Pericardium fibroblast (primary cell): Measurements from ENCODE around the gene XAGE3. TPM values are rescaled to one million over a fixed set of nuclear protein-coding genes. Genes with fewer than 3 reads are reported as not detected.

Experiments used
- total RNA-seq: library from RNA; depleted of rRNA; stranded (reverse); fragments of >200 nt; gene quantifications from 2 replicates; pipeline ENCODE4 v1.2.3, GENCODE V29; 2015

XAGE3 gene, protein sequence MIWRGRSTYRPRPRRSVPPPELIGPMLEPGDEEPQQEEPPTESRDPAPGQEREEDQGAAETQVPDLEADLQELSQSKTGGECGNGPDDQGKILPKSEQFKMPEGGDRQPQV
- not detected in 2 replicates for total RNA-seq

DNA sequence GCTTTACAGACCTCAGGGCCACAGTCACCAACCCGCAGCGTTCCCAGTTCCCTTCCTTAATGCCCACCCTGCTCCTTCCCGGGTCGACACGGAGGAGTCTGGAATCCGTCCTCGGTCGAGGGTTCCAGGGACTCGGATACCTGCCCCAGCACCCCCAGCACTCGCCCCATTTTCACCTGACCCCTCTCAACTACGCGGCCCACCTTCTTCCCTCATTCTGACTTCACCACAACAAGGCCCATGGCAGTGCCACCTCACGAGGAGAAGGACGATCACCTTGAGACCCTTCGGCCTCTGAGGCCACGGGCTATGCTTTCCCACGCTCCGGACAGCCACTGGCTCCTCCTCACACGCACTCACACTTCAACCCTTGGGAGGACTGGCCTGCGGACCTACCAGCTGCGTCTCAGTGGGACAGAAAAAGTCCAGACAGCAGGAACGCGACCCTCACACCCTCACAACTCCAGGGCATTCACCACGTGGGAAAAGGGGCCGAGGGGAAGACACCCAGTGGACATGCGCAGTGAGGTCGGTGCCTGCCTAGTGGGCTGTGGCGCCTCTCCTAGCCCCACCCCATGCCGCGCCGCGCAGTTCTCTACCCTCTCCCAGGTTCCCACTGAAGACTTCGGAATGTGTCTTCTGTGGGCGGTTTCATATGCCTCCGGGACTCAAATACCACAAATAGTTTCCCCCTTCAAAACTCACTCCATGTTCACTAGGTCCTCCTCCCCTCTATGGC lies at the start of gene XAGE3:
XAGE3 (minus strand) TSS at position 474 of the 739 bp plus-strand sequence. CDS start 950 bp downstream, outside the sequence.

DNA sequence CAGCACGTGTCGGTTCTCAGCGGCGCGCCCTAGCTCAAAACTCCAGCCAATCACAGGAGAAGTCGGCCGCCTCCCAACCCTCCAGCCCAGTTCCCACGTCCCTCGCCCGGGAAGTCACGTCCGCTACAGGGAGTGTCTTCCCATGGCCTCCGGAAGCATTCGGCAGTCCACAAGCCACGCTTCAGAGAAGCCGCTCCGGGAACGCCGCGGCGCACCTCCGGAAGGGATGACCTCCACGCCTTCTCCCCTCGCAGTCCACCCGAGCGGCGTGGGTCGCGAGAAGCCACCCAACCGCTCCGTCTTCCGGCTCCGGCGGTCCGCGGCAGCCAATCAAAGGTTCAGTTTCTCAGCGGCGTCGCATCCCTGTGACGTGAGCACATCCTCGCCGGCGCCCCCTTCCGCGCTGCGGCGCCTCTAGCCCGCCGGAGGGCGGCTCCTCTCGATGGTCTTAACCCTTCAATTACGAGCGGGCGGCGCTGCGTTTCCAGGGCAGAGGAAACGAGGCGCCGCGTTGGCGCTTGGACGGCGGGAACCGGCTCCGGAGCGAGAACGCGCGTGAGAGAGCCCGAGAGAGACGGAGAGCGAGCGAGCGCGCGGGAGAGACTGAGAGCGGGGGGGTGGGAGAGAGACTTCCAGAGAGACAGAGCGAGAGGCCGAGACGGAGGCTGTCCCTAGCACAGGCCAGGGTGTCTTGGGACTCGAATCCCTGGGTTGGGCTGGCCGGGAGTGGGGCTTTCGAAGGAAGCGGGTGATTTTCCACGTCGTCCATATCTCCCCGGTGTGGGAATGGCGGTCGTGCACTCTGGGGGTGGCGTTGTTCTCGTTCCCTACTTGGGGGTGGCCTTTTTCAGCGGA lies 29.2 kb upstream of the XAGE3 start, which contains the start of gene FAM156B:
FAM156B (plus strand) TSS at position 476 of the 855 bp plus-strand sequence. CDS start 9,896 bp downstream, outside the sequence.

Other genes with a start within 250 kb of the XAGE3 start
- not detected in 2 replicates for gene SSX7, start 213.2 kb downstream of the XAGE3 start, total RNA-seq
- not detected in 2 replicates for gene SSX2, start 160.9 kb downstream of the XAGE3 start, total RNA-seq
- gene SSX2B, start 116.8 kb downstream of the XAGE3 start, total RNA-seq, result not detected in 2 replicates
- gene SPANXN5, start 70.7 kb downstream of the XAGE3 start, total RNA-seq, result not detected in 2 replicates
- not detected in 2 replicates for gene XAGE5, start 56.8 kb downstream of the XAGE3 start, total RNA-seq
- gene FAM156B, start 29.2 kb upstream of the XAGE3 start, total RNA-seq, result 11.8 and 15.6 TPM in 2 replicates
- gene FAM156A, start 90.4 kb upstream of the XAGE3 start, total RNA-seq, result 9.6 and 11.2 TPM in 2 replicates
- 1.5 and 2.5 TPM in 2 replicates for gene GPR173, start 180.7 kb upstream of the XAGE3 start, total RNA-seq
- 10.0 and 10.4 TPM in 2 replicates for gene TSPYL2, start 214.3 kb upstream of the XAGE3 start, total RNA-seq
- 2.0 and 3.9 TPM in 2 replicates for gene KANTR, start 226.1 kb upstream of the XAGE3 start, total RNA-seq